Caco-2 (cell line): ENCODE measurements around the gene LRRC7. TPM values are rescaled to one million over a fixed set of nuclear protein-coding genes. Genes with fewer than 3 reads are reported as not detected.
"Not testable (repeated sequence)": the region's sequence is repeated elsewhere in the genome, so short reads cannot be mapped to it uniquely, and the experiment has no call there.

Experiments
- BruUV-seq: library from RNA; stranded (reverse); fragments of 400-500 nt; replicated peaks from 2 replicates; lab custom pipeline; 2021; lab: Mats Ljungman, UMichigan
- CTCF ChIA-PET: fragments of 300-600 bp; sonication (Branson Sonifier 250); formaldehyde crosslinking; loops from one replicate; lab custom pipeline; 2022; ENCODE audit warnings: antibody characterized with exemption; lab: Charles Lee
- POLR2A ChIA-PET: fragments of 300-600 bp; sonication (Branson Sonifier 250); formaldehyde crosslinking; loops from one replicate; lab custom pipeline; 2022; ENCODE audit warnings: antibody characterized with exemption; lab: Charles Lee
- DNase-seq, 2 experiments: peaks; one replicate each; pipeline versions ENCODE4 v3.0.0 to v3.0.0-alpha.2; 2020 to 2022
- H3K27me3 ChIP-seq: replicated peaks from 2 replicates; pipeline ENCODE4 v1.6.0; 2011; ENCODE audit warnings: low read length; ENCODE audit not compliant: control insufficient read depth, insufficient read depth
- H3K36me3 ChIP-seq: 2 replicates; pipeline ENCODE4 v1.5.1; 2011; ENCODE audit warnings: low read length; ENCODE audit not compliant: control insufficient read depth, insufficient read depth
- H3K4me1 ChIP-seq: fragments of 250-450 bp; sonication (Bioruptor Pico); 2 replicates; pipeline ENCODE4 v1.5.1; 2020; ENCODE audit warnings: mild to moderate bottlenecking
- H3K4me3 ChIP-seq: 2 replicates; pipeline ENCODE4 v1.5.1; 2011; ENCODE audit warnings: low read depth, mild to moderate bottlenecking, control low read depth, low read length
- H3K9me3 ChIP-seq: fragments of 250-450 bp; sonication (Bioruptor Pico); 2 replicates; pipeline ENCODE4 v1.5.1; 2020; ENCODE audit warnings: mild to moderate bottlenecking, moderate library complexity
- H3K27ac Mint-ChIP-seq: one replicate; pipeline ENCODE4 v1.8.0; 2022; ENCODE audit warnings: mixed read lengths; ENCODE audit not compliant: unreplicated experiment
- H3K27me3 Mint-ChIP-seq: one replicate; pipeline ENCODE4 v1.8.0; 2022; ENCODE audit warnings: mixed read lengths; ENCODE audit not compliant: insufficient read depth, unreplicated experiment
- H3K36me3 Mint-ChIP-seq: one replicate; pipeline ENCODE4 v1.8.0; 2022; ENCODE audit warnings: mild to moderate bottlenecking, mixed read lengths; ENCODE audit not compliant: insufficient read depth, unreplicated experiment
- H3K4me1 Mint-ChIP-seq: one replicate; pipeline ENCODE4 v1.8.0; 2022; ENCODE audit warnings: low read depth, mixed read lengths; ENCODE audit not compliant: unreplicated experiment
- H3K4me3 Mint-ChIP-seq: one replicate; pipeline ENCODE4 v1.8.0; 2022; ENCODE audit warnings: mild to moderate bottlenecking, moderate library complexity, mixed read lengths; ENCODE audit not compliant: unreplicated experiment
- H3K9me3 Mint-ChIP-seq: one replicate; pipeline ENCODE4 v1.8.0; 2022; ENCODE audit warnings: mixed read lengths; ENCODE audit not compliant: unreplicated experiment
- CTCF ChIP-seq, 2 experiments: fragments of 200-600 bp in 1 of 2; IDR thresholded peaks; 1 replicate in 1 of 2; 2 replicates in 1 of 2; pipeline versions ENCODE4 v1.5.1 to v1.8.0; 2011 to 2022; ENCODE audit warnings: antibody characterized with exemption in 1 of 2, control low read depth in 1 of 2, inconsistent platforms in 1 of 2, low read depth in 1 of 2, low read length in 1 of 2, mild to moderate bottlenecking in 1 of 2, moderate library complexity in 1 of 2; ENCODE audit not compliant: insufficient read depth in 1 of 2, severe bottlenecking in 1 of 2, unreplicated experiment in 1 of 2
- intact Hi-C: fragments of 100-400 bp; cut with micrococcal nuclease; formaldehyde crosslinking; loops from one replicate; pipeline ENCODE4 v1.10.0; 2022; ENCODE audit not compliant: unreplicated experiment
- total RNA-seq: library from RNA; stranded (reverse); gene quantifications from 2 replicates; pipeline ENCODE4 v1.2.3, GENCODE V29; 2022

The LRRC7 gene
- total RNA-seq, 1 experiment from 2014 or later, result 8.5 TPM

DNA sequence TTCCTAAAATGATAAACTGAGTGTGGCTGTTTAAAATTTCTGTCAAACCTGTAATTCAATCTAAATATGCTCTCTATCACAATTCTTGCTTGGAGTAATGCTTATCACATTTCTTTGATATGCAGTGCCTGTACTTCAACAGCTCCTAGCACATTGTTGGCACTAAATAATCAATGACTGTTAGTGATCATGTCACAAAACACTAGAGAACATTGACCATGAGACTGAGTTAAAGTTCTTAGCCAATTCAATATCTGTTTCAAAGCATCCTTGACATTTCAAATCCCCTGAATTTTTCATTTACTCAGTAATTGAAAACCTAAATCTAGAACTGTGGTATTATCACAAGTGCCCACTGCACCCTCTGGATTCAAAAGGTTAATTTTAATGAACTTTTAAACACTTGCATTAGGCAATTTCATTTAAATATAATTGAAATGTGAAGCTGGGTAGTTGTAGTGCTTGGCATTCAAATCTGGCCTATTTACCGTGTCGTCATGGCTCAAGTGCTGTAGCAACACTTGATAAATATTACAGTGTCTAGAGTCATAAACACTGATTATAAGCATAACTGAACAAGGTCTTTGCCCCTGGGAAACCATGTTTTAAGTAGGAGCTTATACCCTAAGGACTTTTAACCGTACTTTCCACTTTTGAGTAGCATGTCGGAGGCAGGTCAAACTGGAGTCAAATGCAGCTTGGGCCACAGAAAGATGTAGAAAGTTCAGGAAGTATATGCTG, 143.6 kb downstream of the LRRC7 start:
- no peak for TF ChIP-seq CTCF (IDR thresholded peaks at IDR 0.05; ENCODE audit: insufficient read depth in 1 of 2, low read depth in 1 of 2, low read length in 1 of 2, severe bottlenecking in 1 of 2, unreplicated experiment in 1 of 2)
- Histone ChIP-seq H3K4me3 (no peak overlapping the region), H3K27me3 (no peaks in the 10 kb centered on the region), H3K36me3 (no peaks in the 10 kb centered on the region), H3K9me3 (no peaks in the 10 kb centered on the region), H3K4me1 (no peaks in the 10 kb centered on the region)
- H3K27me3 Mint-ChIP-seq, result no peaks in the 10 kb centered on the region
- H3K9me3 Mint-ChIP-seq, result no peaks in the 10 kb centered on the region
- no peak for DNase-seq
- no TSS peak for BruUV-seq
- no peak overlapping the region for H3K27ac Mint-ChIP-seq
- ChIA-PET CTCF (interaction anchor here (0.6 kb wide), 1 partner anchor 696 kb away, joined by 3 read pairs; no protein-coding TSS in a partner anchor), POLR2A (no interaction called here)
- no peaks in the 10 kb centered on the region for H3K36me3 Mint-ChIP-seq
- no peak overlapping the region for H3K4me3 Mint-ChIP-seq
- no peaks in the 10 kb centered on the region for H3K4me1 Mint-ChIP-seq
- intact Hi-C loops, result no loop called here

DNA sequence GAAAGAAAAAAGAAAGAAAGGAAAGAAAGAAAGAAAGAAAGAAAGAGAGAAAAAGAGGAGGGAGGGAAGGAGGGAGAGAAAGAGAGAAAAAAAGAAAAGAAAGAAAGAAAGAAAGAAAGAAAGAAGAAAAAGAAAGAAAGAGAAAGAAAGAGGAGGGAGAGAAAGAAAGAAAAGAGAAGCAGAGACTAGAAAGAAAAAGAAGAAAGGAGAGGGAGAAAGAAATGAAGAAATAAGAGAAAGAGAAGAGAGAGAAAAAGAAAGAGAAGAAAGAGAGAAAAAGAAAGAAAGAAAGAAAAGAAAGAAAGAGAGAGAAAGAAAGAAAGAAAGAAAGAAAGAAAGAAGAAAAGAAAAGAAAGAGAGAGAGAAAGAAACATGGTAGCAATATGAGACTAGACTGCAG, 150.1 kb downstream of the LRRC7 start:
- H3K9me3 ChIP-seq, CTCF ChIA-PET, H3K4me1 ChIP-seq, H3K27me3 Mint-ChIP-seq, DNase-seq, H3K4me3 Mint-ChIP-seq, intact Hi-C loops, H3K36me3 Mint-ChIP-seq, H3K27me3 ChIP-seq, POLR2A ChIA-PET, H3K36me3 ChIP-seq, H3K4me1 Mint-ChIP-seq, H3K27ac Mint-ChIP-seq, BruUV-seq, H3K9me3 Mint-ChIP-seq, H3K4me3 ChIP-seq: not testable (repeated sequence)

- POLR2A ChIA-PET, result no interaction called here
Measured at GRCh38 chr1:69728206-69728605, 160.5 kb downstream of the LRRC7 start.

More at GRCh38 chr1:69728206-69728605, 160.5 kb downstream of the LRRC7 start:
- DNase-seq, result no peak
- Histone ChIP-seq H3K4me3 (no peak overlapping the region), H3K36me3 (no peaks in the 10 kb centered on the region), H3K27me3 (no peaks in the 10 kb centered on the region), H3K9me3 (no peaks in the 10 kb centered on the region), H3K4me1 (no peaks in the 10 kb centered on the region)
- H3K36me3 Mint-ChIP-seq, result no peaks in the 10 kb centered on the region
- peaks cover 9% of the 10 kb centered on the region for H3K9me3 Mint-ChIP-seq
- H3K4me3 Mint-ChIP-seq, result no peak overlapping the region
- intact Hi-C loops, result no loop called here
- no peak overlapping the region for H3K27ac Mint-ChIP-seq
- no peaks in the 10 kb centered on the region for H3K27me3 Mint-ChIP-seq
- no TSS peak for BruUV-seq
- H3K4me1 Mint-ChIP-seq, result no peaks in the 10 kb centered on the region
- TF ChIP-seq CTCF (IDR thresholded peaks at IDR 0.05; ENCODE audit: insufficient read depth in 1 of 2, low read depth in 1 of 2, low read length in 1 of 2, severe bottlenecking in 1 of 2, unreplicated experiment in 1 of 2), result no peak
- CTCF ChIA-PET, result no interaction called here
